EH (cell line): ENCODE data around the gene HCCS.
A peak's percentile ranks its signal among the peaks of the same experiment; 100 is the strongest.
"Not testable (repeated sequence)": the region's sequence is repeated elsewhere in the genome, so short reads cannot be mapped to it uniquely, and the experiment has no call there.

Experiments
- DNase-seq: peaks from one replicate; pipeline ENCODE4 v3.0.0-alpha.2; 2015; ENCODE audit warnings: low read depth

The HCCS gene

DNA sequence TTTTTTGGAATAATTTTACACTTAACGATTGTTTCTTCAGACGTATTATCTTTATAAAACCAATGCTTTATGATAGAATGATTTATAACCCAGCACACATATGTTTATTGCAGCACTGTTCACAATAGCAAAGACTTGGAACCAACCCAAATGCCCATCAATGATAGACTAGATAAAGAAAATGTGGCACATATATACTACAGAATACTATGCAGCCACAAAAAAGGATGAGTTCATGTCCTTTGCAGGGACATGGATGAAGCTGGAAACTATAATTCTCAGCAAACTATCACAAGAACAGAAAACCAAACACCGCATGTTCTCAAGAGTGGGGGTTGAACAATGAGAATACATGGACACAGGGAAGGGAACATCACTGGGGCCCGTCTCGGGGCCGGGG lies 12.0 kb downstream of the HCCS start:
- DNase-seq = not testable (repeated sequence)

DNA sequence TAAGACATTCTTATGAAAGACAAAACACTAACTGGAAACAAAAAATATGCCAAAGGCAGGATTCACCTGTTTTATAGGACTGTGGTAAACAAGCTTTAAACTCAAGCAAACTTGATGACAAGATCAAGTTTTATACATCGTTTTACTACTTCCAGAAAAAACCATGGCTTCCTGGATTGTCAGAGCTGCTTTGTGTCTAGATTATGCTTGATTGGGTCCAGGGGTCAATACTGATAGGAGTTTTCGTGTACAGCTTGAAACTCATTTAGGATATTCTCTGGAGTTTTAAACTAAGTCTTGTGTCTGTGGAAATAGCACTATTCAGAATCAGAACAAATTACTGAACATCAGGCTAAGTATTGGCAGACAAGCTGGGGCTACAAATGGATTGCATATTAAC lies 13.0 kb downstream of the HCCS start:
- no peak for DNase-seq

DNA sequence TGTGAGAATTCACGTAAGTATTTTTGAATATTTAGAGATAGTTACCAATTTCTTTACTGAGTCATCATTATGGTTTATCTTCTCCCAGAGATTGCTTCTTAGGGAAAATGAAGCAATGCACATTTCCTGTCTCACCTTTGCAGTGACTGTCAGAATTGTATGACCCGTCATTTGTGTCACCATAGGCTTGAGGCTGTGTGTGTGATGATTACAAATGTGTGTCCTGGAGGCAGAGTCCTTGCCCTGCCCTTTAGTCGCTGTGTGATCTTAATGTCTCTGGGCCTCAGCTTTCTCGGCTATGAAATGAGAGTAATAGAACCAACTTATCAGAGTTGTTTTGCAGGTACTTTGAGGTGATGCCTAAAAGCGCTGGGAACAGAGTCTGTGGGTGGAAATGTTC lies 13.9 kb downstream of the HCCS start:
- no peak for DNase-seq

DNA sequence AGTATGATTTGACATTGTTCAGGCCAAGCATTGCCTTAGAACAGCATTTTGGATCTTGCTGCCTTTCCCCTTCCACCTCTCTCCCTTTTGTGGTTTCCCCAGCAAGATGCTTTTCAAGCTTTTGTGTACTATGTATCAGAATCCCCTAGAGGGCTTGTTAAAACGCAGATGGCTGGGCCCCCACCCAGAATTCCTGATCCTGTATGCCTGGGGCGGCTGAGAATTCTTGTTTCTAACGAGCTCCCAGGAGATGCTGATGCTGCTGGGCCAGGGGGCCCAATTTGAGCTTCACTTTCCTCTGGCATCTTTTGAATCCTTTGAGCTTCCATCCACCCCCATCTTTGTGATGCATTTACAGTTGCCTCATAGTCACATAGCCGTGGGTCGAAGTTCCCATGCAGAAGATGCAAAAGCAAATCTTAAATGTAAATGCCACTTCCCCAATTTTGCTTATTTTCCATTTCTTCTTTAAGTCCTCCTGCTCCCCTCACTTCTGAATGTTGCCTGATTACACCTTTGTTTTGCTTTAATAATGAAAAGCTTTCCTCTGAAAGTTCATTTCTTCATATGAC lies 18.5 kb downstream of the HCCS start:
- DNase-seq = peak; percentile 25

DNA sequence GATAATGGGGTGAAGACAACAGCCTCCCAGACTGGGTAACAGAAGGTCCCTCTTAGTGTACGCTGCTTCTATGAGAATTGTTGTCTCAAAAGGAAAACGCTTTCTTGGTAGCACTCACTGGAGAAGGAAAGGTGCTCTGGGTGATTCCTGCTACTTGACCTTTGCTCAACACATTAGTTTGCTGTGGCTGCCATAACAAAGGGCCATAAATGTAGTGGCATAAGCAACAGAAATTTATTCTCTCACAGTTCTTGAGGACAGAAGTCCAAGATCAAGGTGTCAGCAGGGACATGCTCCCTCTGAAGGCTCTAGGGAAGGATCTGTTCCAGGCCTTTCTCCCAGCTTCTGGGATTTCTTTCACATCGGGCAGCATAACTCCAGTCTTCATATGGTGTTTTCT lies 19.0 kb downstream of the HCCS start:
- no peak for DNase-seq

DNA sequence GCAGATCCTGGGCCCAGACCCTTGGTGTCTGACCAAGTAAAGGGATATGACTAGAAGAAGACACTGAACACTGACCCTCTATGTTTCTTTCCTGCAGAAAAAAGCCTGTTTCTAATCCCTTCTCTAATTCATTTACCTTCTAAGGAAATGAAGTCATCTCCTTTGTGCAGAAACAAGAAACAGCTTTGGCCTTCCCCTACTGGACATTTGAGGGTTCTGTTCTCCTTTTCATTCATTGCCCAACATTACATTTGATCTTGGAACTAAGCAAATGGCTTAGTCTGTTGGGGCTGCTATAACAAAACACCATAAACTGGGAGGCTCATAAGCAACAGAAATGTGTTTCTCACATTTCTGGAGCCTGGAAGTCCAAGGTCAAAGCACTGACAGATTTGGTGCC lies 20.0 kb downstream of the HCCS start:
- DNase-seq = no peak

DNA sequence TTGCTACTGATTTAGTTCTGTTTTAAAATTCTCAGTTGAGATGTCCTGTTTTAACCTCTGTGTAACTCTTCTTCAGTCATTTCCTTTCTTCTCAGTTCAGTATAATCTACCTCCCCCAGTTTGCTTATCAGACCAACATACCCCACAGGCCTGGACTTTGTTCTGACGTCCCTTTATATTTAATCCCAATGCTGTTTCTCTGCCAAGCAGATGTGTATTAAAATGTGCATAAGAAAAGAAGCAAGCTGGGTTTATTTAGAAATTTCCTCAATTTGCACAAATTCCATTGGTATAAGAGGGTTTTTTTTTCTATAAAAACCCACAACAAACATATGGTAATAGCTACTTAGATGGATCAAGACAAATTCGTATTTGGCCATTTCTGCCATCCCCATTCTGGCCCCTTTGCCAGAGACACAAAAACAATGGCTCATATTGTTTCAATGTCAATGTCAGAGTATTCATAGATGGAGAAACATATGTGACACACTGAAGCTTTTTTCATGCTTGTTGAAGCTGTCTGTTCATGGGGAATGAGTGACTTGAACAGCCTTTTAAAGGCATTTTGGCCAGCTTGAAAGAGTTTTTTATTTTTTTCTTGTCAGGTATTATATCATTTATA lies 24.5 kb downstream of the HCCS start:
- no peak for DNase-seq

DNA sequence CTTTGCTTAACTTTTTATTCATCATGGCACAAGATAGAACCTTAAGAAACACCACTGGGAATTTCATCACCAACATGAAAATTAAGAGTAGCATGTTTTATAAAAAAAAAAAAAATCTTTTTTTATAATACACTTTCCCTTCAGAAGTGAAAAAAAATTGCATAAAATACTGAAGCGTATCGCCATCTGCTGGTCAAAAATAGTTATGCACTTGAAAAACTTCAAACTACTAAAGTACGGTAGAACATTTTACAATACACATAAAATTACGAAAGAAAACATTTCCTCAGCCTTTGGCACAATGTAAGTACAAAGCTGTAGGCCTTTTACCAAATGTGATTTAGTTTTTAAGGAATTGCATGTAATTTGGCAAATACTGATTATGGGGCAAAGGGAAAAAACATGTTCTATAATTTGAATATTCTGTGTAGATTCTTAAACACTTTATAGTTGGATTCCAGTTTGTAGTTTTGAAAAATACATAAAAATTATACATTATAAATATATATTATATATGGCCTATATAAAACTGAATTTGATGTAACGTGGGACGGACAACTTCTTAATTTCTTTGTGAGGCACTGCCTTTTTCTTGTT lies 26.5 kb downstream of the HCCS start:
- peak; percentile 40 for DNase-seq

DNA sequence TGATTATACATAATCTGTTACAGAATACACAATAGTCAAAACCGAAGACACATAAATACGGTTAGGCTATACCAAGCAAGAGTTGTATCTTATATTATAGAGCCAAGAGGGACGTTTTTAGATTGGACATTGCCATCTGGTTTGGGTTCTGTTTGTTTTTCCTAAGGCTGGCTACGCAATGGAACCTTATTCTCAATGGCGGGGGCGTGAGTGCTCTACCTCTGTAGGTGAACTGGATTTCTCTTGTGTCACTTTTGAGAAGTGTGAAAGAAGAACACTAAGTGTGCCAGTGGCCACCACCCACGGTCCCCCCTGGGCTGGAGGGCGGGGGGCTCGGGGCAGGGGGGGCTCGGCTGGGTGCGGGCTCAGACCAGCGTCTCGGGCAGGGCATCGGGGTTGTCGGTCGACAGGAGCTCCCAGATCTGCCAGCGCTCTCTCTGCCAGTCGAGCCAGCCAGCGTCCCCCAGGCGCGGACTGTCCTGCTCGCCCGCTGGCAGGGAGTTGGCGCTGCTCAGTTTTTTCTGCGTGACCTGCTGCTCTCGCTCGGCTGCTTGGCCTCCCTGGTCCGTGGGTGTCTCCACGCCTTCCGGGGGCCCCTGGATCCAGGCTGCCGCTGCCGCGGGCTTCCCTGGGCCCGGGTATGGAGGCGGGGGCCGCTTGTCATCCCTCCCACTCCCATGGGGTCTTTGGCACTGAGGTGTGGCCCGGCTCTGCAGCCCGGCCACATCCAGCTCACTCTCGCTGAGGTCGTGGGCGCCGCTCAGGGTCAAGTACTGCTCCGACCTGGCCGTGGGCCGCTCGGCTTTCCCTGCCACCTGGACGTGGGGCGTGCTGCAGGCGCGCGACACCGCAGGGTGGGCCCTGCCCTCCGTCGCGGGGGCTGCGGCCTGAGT lies 27.6 kb downstream of the HCCS start:
- DNase-seq = no peak

DNA sequence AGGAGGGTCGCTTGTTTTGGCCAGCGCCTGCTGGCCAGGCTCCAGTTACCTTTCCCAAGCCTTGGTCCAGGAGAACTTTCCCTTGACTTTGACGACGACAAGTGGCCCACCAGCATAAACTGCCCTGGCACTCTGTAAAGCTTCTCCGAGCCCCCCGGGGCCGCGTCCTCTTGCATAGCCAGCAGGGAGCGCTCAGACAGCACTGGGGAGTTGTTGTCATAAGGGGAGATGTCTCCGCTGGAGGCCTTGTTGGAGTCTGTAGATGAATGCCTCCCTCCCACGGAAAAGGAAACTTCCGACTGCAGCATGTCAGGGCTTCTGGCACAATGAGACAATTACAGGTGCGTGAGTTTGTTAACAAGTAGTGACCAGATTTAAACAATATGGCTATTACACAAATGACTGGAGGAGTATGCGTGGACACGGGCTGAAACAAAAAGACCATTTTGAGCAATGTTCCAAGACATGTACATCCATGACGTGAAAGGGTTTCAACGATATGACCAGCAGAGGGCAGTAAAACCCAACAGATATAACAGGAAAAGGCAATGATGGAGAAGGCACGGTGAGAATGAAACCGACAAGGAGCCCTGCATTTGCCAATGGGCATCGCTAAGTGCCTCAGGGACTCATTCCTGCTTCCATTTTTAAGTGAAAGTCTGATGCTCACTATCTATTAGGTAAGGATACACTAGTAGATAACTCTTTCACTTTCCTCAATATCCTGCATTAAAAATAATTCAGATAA lies 33.0 kb downstream of the HCCS start:
- DNase-seq = peak; percentile 74

DNA sequence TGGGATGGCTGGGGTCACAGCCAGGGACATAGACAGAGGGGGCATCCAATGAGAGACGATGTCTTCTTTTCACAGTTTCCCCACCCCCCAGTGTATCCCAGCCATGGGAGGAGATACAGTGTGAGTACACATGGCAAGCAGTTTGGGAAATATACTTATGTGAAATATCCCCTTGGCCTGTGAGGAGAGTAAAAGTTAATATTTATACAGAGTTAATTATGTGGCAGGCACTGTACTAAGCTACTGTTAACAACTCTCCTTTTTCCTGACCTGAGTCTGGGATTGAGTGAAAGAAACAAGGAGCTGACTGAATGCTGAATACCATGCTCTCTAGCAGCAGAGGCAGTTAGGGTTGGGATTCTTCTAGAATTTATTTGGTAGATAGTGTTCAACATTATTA lies 35.3 kb downstream of the HCCS start:
- DNase-seq = no peak

DNA sequence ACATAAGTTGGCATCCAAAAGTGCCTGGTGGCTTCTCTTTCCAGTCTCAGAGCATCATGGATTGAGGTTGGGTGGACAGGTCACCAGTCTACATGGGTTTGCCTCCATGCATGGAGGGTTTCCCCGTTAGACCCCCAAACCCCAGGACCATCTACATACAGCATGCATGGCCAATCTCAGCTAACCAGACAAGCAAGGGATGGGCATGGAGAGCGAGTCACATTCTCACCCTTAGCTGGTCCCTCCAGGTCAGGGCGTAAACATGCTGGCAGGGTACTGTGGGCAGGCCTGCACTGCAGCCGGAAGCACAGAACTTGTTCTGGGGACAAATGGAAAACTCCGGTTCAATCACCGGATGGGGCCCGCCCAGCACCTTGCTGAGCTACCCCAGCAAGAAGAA lies 37.3 kb downstream of the HCCS start:
- no peak for DNase-seq

DNA sequence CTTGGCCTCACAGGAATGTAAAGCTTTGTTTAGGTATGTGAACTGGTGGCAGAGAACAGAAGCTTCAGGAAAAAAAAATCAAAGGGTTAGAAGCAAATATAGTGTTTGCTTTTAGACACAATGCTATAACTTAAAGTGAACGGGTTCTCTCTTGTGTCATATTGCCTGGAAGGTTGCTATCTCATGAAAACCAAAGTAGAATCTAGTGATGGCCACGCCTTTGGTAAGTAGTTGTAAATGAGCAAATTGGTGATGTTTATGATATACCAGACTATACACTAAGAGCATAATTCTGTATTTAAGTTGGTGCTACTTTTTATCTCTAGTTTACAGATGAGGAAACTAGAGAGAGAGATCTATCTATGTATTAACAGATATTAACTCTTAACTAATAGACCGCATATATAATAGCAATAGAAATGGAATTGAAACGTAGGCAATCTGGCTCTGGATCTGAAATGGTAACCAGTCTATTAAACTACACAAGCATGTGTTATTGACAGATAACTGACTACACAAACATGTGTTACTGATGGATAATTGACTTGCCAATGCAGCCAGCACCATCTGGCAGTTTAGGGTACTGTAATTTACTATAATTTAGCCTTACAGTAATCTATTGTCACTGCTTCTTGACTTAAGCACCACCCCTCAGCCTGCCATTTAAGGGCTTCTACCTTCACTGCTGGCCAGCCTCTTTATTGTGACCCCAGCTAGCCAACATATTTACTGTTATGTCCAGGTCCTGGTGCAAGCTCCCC lies 40.8 kb downstream of the HCCS start:
- DNase-seq = no peak

DNA sequence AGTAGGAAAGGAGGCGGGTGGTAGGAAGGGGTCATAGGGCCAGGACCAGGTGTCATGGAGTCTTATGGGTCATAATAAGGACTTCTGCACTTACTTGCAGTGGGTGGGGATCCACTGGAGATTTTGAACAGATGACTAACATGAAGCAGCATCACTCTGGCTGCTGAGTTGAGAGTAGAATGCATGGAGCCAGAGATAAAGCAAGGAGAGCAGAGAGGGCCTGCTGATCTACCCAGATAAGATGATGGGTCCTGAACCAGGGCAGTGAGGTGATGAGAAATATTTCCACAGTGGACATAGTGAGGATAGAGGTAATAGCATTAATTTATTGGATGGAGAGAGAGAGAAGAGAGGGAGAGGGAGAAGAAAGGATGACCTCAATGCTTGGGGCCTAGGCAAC lies 48.0 kb downstream of the HCCS start:
- no peak for DNase-seq

DNA sequence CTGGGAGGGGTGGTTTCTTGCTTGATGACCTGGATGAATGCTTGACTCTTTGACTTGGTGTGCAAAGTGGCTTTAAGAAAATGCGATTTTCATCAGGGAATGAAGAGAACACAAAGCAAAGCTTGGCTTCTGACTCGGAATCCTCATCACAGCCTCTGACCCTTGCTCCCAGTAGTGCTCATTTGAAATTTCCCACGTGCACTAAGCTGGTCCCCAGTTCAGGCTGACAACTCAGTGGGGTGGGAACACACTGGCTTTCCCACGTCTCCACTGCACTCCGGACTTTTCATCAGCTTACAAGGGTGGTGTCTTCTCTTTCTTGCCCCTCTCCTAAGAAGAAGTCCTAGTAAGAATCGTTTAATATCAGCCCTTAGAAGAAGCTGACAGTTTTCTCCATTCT lies 53.3 kb downstream of the HCCS start:
- no peak for DNase-seq

DNA sequence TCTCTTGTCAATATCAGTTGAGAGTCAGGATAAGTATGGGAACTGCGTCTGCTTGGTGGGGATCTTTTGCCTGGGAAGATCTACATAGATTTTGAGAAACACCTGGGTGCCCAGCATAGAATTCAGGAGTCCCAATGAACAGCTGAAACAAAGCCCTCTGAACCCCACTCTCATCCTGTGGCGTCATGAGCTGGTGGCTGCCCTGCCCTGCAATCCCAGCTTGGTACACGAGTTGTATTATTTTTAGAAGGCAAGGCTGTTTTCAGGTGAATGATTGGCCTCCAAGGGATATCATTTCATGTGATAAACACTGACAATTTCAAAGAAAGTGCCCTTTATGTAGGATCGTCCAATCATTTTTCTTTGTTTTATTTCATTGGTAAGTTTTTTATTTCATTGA lies 60.8 kb downstream of the HCCS start:
- DNase-seq = no peak

DNA sequence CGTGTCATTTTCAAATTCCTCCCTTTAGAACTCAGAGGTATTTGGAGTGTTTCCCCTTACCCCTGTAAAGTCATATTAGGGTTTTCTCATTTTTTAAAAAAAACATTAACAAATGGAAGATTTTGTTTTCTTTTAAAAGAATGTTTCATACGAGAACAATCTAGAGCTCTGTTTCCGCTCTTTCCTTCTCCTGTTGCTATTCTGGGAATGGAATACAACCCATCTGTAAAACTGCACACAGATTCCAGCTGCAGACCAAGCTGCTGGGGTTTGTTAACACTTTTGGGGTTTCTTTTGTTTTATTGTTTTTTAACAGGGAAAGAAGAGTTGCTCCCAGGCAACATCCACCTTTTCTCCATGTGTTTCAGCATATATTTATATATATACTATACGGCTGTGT lies 61.3 kb downstream of the HCCS start:
- peak; percentile 4 for DNase-seq
